Measurements from ENCODE around the gene PDCD1. TPM values are rescaled to one million over a fixed set of nuclear protein-coding genes. Genes with fewer than 3 reads are reported as not detected.

The PDCD1 gene
- total and polyA plus RNA-seq, 2 of the 13 experiments (the other 11 are each of a cell fraction or from before 2014, with no cell fraction given) = 0.04 TPM; not detected in 1

GRCh38 chr2:241811201-241811951, 47.3 kb downstream of the PDCD1 start:
- no peaks in the 10 kb centered on the region; a peak in 1 of 5 replicates for H3K27me3 ChIP-seq (ENCODE audit: control insufficient read depth in 1 of 2, insufficient read depth in 2 of 2, low read length in 2 of 2)
- DNase-seq (ENCODE audit: low spot score) (no peak), FAIRE-seq (no peak), ATAC-seq (no peak)
- POLR2A ChIA-PET = interaction anchor here (0.7 to 4.2 kb wide), 3 partner anchors 34 to 110 kb away, joined by 3 to 218 read pairs (median 20); partner anchors contain the start of genes GAL3ST2 and ING5
- WGBS (ENCODE audit: low lambda C conversion rate) = 94% methylated on average over 17 of the region's 27 CpGs
- peaks cover 10% of the 10 kb centered on the region; the same call in 1 of the 2 replicates for H4K20me1 ChIP-seq (ENCODE audit: insufficient read depth, low read length)
- H3K9me3 ChIP-seq (ENCODE audit: low read length) = no peaks in the 10 kb centered on the region
- intact Hi-C loops (cut with micrococcal nuclease; ENCODE audit: unreplicated experiment) = no loop called here
- H3K9ac ChIP-seq (ENCODE audit: insufficient read depth, low read depth, low read length) = peak overlapping the region; percentile 90
- CTCF ChIA-PET (ENCODE audit: low intra/inter-chr PET ratio, low total read pairs) = no interaction called here
- H3K36me3 ChIP-seq (replicated peaks in 1 of 2; ENCODE audit: control insufficient read depth in 1 of 2, insufficient read depth in 2 of 2, low read length in 2 of 2) = peaks cover under 1 to 6% of the 10 kb centered on the region in 2 experiments; a peak in 3 of 5 replicates
- peak overlapping the region; percentile 88 for H3K4me2 ChIP-seq (ENCODE audit: low read depth, low read length)
- no peak overlapping the region for H3K27ac ChIP-seq (ENCODE audit: extremely low read length, insufficient read depth, low read length)
- in situ Hi-C loops (cut with HindIII; ENCODE audit: extremely low pct_ligation_motif_present, low pct_unique_long_range_greater_than_20kb) = no loop called here
- H3K4me3 ChIP-seq (replicated peaks in 1 of 3; ENCODE audit: insufficient read depth in 1 of 3, low read depth in 2 of 3, low read length in 3 of 3) = peak overlapping the region in 1 of 3 experiments; percentile 85; a peak in 2 of 6 replicates
- H3K4me1 ChIP-seq (ENCODE audit: insufficient read depth, low read length) = peaks cover 36% of the 10 kb centered on the region
- no TSS peak for BruUV-seq (replicated peaks)
- H3K79me2 ChIP-seq (ENCODE audit: insufficient read depth, low read length) = peaks cover 52% of the 10 kb centered on the region
- H2AFZ ChIP-seq (ENCODE audit: low read length) = no peak overlapping the region
- no peak for TF ChIP-seq ZNF317 (CRISPR knock-in tag; IDR thresholded peaks at IDR 0.05)
- TF ChIP-seq MED8 (CRISPR knock-in tag; IDR thresholded peaks at IDR 0.05; ENCODE audit: insufficient replicate concordance) = peak; percentile 38
- no peak for TF ChIP-seq ZBTB49 (CRISPR knock-in tag; IDR thresholded peaks at IDR 0.05; ENCODE audit: borderline replicate concordance)
- peak; percentile 15; the same call in 1 of the 2 replicates for TF ChIP-seq POLR2AphosphoS5 (IDR thresholded peaks at IDR 0.05; ENCODE audit: low read depth, low read length)
- TF ChIP-seq ZFP90 (CRISPR knock-in tag; IDR thresholded peaks at IDR 0.05; ENCODE audit: borderline replicate concordance) = no peak
- TF ChIP-seq HMG20B (CRISPR knock-in tag; conservative IDR thresholded peaks at IDR 0.05) = no peak
- TF ChIP-seq TRIM24 (CRISPR knock-in tag; IDR thresholded peaks at IDR 0.05) = no peak
- 0 out of 2 replicates have a peak, but pooled peaks have one; percentile 12 for TF ChIP-seq ZNF772 (CRISPR knock-in tag; IDR thresholded peaks at IDR 0.05)
- TF ChIP-seq AKAP8 (CRISPR knock-in tag; IDR thresholded peaks at IDR 0.05) = peak; percentile 10; the same call in 1 of the 2 replicates
- TF ChIP-seq REL (CRISPR knock-in tag; conservative IDR thresholded peaks at IDR 0.05) = no peak
- no peak for TF ChIP-seq TAF15 (IDR thresholded peaks at IDR 0.05; ENCODE audit: low read depth, low read length, poor library complexity, severe bottlenecking)
- 0 out of 2 replicates have a peak, but pooled peaks have one; percentile 33 for TF ChIP-seq ZNF451 (CRISPR knock-in tag; IDR thresholded peaks at IDR 0.05)
- TF ChIP-seq HNRNPL (IDR thresholded peaks at IDR 0.05; ENCODE audit: low read depth, low read length) = peak; percentile 81; the same call in 1 of the 2 replicates
- TF ChIP-seq MATR3 (CRISPR knock-in tag; IDR thresholded peaks at IDR 0.05) = no peak
- TF ChIP-seq RBFOX2 (IDR thresholded peaks at IDR 0.05; ENCODE audit: low read depth, low read length) = peak; percentile 50
- no peak for TF ChIP-seq TFDP1 (CRISPR knock-in tag; IDR thresholded peaks at IDR 0.05; ENCODE audit: borderline replicate concordance)
- TF ChIP-seq FOSL2 (CRISPR knock-in tag; IDR thresholded peaks at IDR 0.05) = no peak
- no peak for TF ChIP-seq NFE2L1 (CRISPR knock-in tag; IDR thresholded peaks at IDR 0.05; ENCODE audit: borderline replicate concordance)
- TF ChIP-seq ZNF879 (CRISPR knock-in tag; IDR thresholded peaks at IDR 0.05) = no peak
- no peak for TF ChIP-seq RFX5 (IDR thresholded peaks at IDR 0.05; ENCODE audit: low read depth, low read length)
- peak; percentile 14 for TF ChIP-seq AGO2 (optimal IDR thresholded peaks at IDR 0.05; ENCODE audit: low read depth, low read length)
